Activated B cell treated with CpG ODN at 0.5 μM for 24 hours (primary cell): Measurements from ENCODE around the gene MLXIPL. TPM values are rescaled to one million over a fixed set of nuclear protein-coding genes. Genes with fewer than 3 reads are reported as not detected.
A peak's percentile ranks its signal among the peaks of the same experiment; 100 is the strongest.

ENCODE experiments used
- ATAC-seq: fragments of 200-7000 bp; cut with Tn5 transposase; one replicate; pipeline ENCODE4 v1.10.0; 2021; ENCODE audit warnings: low read depth, mild to moderate bottlenecking, moderate library complexity
- CTCF ChIA-PET: fragments of 350-600 bp; sonication (Branson Sonifier 250); formaldehyde crosslinking; loops from one replicate; lab custom pipeline; 2021; ENCODE audit warnings: antibody characterized with exemption; lab: Charles Lee
- POLR2A ChIA-PET: fragments of 350-600 bp; sonication (Branson Sonifier 250); formaldehyde crosslinking; loops from one replicate; lab custom pipeline; 2021; ENCODE audit warnings: antibody characterized with exemption; lab: Charles Lee
- DNase-seq: peaks from one replicate; pipeline ENCODE4 v3.0.0; 2022
- H3K27ac Mint-ChIP-seq: one replicate; pipeline ENCODE4 v1.8.0; 2020; ENCODE audit warnings: mixed read lengths
- H3K27me3 Mint-ChIP-seq: one replicate; pipeline ENCODE4 v1.8.0; 2021; ENCODE audit warnings: mixed read lengths
- H3K36me3 Mint-ChIP-seq: one replicate; pipeline ENCODE4 v1.8.0; 2021; ENCODE audit warnings: low read depth, mixed read lengths
- H3K4me1 Mint-ChIP-seq: one replicate; pipeline ENCODE4 v1.8.0; 2021; ENCODE audit warnings: mixed read lengths
- H3K4me3 Mint-ChIP-seq: one replicate; pipeline ENCODE4 v1.8.0; 2020; ENCODE audit warnings: mild to moderate bottlenecking, mixed read lengths
- H3K9me3 Mint-ChIP-seq: one replicate; pipeline ENCODE4 v1.8.0; 2020; ENCODE audit warnings: mixed read lengths
- intact Hi-C: fragments of 100-400 bp; cut with micrococcal nuclease; formaldehyde crosslinking; loops from one replicate; pipeline ENCODE4 v1.15.1; 2024
- total RNA-seq: library from RNA; stranded (reverse); gene quantifications from 2 replicates; pipeline ENCODE4 v1.2.3, GENCODE V29; 2022
- TF ChIP-seq, protein P1 (sequence below): fragments of 200-600 bp; IDR thresholded peaks from one replicate; pipeline ENCODE4 v1.8.0; 2022; ENCODE audit warnings: antibody characterized with exemption, mild to moderate bottlenecking

Gene MLXIPL
- total RNA-seq, 1 donor from 2014 or later, result not detected

GRCh38 chr7:73560109-73560835, 64.0 kb downstream of the MLXIPL start:
- TF ChIP-seq, protein P1, sequence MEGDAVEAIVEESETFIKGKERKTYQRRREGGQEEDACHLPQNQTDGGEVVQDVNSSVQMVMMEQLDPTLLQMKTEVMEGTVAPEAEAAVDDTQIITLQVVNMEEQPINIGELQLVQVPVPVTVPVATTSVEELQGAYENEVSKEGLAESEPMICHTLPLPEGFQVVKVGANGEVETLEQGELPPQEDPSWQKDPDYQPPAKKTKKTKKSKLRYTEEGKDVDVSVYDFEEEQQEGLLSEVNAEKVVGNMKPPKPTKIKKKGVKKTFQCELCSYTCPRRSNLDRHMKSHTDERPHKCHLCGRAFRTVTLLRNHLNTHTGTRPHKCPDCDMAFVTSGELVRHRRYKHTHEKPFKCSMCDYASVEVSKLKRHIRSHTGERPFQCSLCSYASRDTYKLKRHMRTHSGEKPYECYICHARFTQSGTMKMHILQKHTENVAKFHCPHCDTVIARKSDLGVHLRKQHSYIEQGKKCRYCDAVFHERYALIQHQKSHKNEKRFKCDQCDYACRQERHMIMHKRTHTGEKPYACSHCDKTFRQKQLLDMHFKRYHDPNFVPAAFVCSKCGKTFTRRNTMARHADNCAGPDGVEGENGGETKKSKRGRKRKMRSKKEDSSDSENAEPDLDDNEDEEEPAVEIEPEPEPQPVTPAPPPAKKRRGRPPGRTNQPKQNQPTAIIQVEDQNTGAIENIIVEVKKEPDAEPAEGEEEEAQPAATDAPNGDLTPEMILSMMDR, result no peak
- no peak for ATAC-seq
- CTCF ChIA-PET, result no interaction called here
- no peak overlapping the region for H3K27ac Mint-ChIP-seq
- H3K4me3 Mint-ChIP-seq, result peak overlapping the region; percentile 15
- DNase-seq, result no peak
- H3K9me3 Mint-ChIP-seq, result no peaks in the 10 kb centered on the region
- H3K36me3 Mint-ChIP-seq, result peaks cover 2% of the 10 kb centered on the region
- intact Hi-C loops, result no loop called here
- no peaks in the 10 kb centered on the region for H3K27me3 Mint-ChIP-seq
- H3K4me1 Mint-ChIP-seq, result peaks cover 19% of the 10 kb centered on the region
- POLR2A ChIA-PET, result interaction anchor here (5.8 kb wide), 1 partner anchor 17 kb away, joined by 59 read pairs; the partner anchor contains the start of gene TBL2

DNA sequence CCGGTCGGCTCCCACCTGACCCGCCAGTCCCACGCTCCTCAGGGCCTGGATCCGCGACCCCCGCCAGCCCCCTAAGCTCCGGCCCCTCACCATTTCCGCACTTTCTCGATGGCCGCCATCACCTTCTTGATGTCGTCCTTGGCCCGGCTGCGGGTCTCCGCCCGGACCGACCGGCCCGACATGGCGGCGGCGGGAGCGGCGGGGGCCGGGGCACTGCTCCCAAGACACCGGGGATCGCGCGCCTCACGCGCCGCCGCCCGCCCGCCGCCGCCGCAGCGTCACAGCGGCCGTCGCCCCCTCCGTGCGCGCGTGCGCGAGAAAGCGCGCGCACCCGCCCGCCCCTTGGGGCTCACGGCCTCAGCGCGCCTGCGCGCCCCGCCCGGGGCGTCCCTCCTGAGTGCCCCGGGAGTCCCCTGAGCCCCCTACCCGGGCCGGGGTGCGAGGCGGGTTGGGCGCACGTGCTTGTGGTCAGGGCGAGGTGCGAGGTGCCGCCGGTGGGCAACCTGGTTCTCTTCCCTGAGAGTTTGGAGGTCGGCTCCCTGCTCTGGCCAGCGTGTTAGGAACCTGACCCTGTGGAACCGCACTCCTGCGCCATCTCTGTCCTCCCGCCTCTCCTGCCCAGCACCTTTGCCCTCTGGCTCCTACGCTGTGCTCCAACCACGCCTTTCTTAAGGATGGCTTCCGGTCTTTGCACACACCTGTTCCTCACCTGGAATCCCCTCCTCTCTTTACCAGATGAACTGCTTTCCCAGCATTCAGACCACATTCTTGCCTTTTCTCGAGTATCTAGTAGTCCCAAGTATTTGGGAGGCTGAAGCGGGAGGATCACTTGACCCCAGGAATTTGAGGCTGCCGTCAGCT, 66.7 kb downstream of the MLXIPL start, which contains the start of gene BCL7B:
Gene BCL7B (minus strand): TSS at position 294 of the 861 bp plus-strand sequence. CDS start 112 bp downstream, at position 182.
- ATAC-seq (peak; percentile 60), DNase-seq (peak; percentile 85)
- Mint-ChIP-seq H3K9me3 (no peaks in the 10 kb centered on the region), H3K4me3 (peak within 1 kb of the TSS; percentile 90), H3K27me3 (no peaks in the 10 kb centered on the region), H3K27ac (peak within 1 kb of the TSS; percentile 94), H3K36me3 (peaks cover 20% of the 10 kb centered on the region), H3K4me1 (peaks cover 27% of the 10 kb centered on the region)
- ChIA-PET CTCF (no interaction called here), POLR2A (interaction anchor here (0.6 to 5.8 kb wide), 9 partner anchors 8 to 181 kb away, joined by 3 to 59 read pairs (median 4); partner anchors contain the start of genes ABHD11, BAZ1B and TBL2)
- TF ChIP-seq, protein P1, result no peak
- intact Hi-C loops, result loop anchor here (1.0 to 2.0 kb wide), 6 partner anchors 12 to 729 kb away; partner anchors contain the start of genes ABHD11, BAZ1B, NSUN5 and TBL2

- POLR2A ChIA-PET, result interaction anchor here (0.6 to 5.8 kb wide), 9 partner anchors 9 to 544 kb away, joined by 3 to 59 read pairs (median 4); partner anchors contain the start of genes ABHD11, BAZ1B and TBL2
- peak; percentile 87 for DNase-seq
- no peaks in the 10 kb centered on the region for H3K9me3 Mint-ChIP-seq
- peaks cover 28% of the 10 kb centered on the region for H3K4me1 Mint-ChIP-seq
- TF ChIP-seq, protein P1, result no peak
- CTCF ChIA-PET, result no interaction called here
- intact Hi-C loops, result loop anchor here (1.0 to 2.0 kb wide), 6 partner anchors 12 to 728 kb away; partner anchors contain the start of genes ABHD11, BAZ1B, NSUN5 and TBL2
- peak overlapping the region; percentile 87 for H3K27ac Mint-ChIP-seq
- peaks cover 26% of the 10 kb centered on the region for H3K36me3 Mint-ChIP-seq
- H3K27me3 Mint-ChIP-seq, result no peaks in the 10 kb centered on the region
- H3K4me3 Mint-ChIP-seq, result peak overlapping the region; percentile 90
- ATAC-seq, result peak; percentile 90
Observed at GRCh38 chr7:73557108-73557396, 67.3 kb downstream of the MLXIPL start.

DNA sequence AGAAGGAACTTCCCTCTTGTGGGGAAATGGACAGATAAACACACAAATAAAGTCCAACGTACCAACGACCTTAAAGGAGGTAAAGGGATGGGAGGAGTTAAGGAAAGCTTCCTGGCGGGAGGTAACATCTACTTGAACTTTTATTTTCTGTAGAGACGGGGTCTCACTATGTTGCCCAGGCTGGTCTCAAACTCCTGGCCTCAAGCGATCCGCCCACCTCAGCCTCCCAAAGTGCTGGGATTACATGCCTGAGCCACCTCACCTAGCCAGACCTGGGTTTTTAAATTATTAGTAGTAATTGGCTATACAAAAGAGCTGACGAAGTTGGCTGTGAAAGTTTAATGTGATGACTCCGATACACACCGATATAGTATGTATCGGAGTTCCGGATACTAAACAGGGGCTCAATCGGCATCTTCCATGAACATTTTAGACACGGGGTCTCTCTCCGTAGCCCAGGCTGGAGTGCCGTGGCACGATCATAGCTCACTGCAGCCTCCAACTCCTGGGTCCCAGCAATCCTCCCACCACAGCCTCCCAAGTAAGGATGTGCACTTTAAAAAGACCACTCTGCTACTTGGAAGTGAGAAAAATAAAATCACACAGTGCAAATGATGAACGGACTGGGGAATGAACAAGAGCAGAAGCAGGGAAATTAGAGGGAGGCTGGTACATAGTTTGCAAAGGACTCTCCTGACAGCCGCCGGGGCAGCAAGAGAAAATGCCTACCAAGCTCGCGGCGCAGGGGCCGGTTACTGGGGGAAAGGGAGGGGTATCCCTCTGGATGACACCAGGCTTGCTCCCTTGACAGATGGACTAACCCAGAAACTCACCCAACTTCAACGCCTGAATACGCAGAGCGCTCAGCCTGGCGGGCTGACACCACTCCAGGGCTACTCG, 67.9 kb downstream of the MLXIPL start:
- TF ChIP-seq, protein P1, result no peak
- ChIA-PET CTCF (no interaction called here), POLR2A (interaction anchor here (0.6 to 5.8 kb wide), 9 partner anchors 10 to 544 kb away, joined by 3 to 59 read pairs (median 4); partner anchors contain the start of genes ABHD11, BAZ1B and TBL2)
- H3K9me3 Mint-ChIP-seq, result no peaks in the 10 kb centered on the region
- H3K4me1 Mint-ChIP-seq, result peaks cover 29% of the 10 kb centered on the region
- DNase-seq, result no peak
- intact Hi-C loops, result loop anchor here (1.0 to 2.0 kb wide), 6 partner anchors 13 to 728 kb away; partner anchors contain the start of genes ABHD11, BAZ1B, NSUN5 and TBL2
- H3K36me3 Mint-ChIP-seq, result peaks cover 30% of the 10 kb centered on the region
- no peak for ATAC-seq
- H3K27me3 Mint-ChIP-seq, result no peaks in the 10 kb centered on the region
- H3K27ac Mint-ChIP-seq, result peak overlapping the region; percentile 85
- peak overlapping the region; percentile 90 for H3K4me3 Mint-ChIP-seq
